Progenitor cell of endocrine pancreas (in vitro differentiated cells): ENCODE data around the gene ARHGAP15. TPM values are rescaled to one million over a fixed set of nuclear protein-coding genes. Genes with fewer than 3 reads are reported as not detected.
A peak's percentile ranks its signal among the peaks of the same experiment; 100 is the strongest.

Experiments used
- DNase-seq: peaks from one replicate; pipeline ENCODE4 v3.0.0; 2021; ENCODE audit warnings: low spot score; ENCODE audit not compliant: unreplicated experiment
- H3K27ac Mint-ChIP-seq: 2 replicates; pipeline ENCODE4 v1.8.0; 2021; ENCODE audit warnings: mild to moderate bottlenecking, moderate library complexity, mixed read lengths
- H3K27me3 Mint-ChIP-seq: 2 replicates; pipeline ENCODE4 v1.8.0; 2021; ENCODE audit warnings: mixed read lengths
- H3K36me3 Mint-ChIP-seq: 2 replicates; pipeline ENCODE4 v1.8.0; 2022; ENCODE audit warnings: mixed read lengths; ENCODE audit not compliant: insufficient read depth
- H3K4me1 Mint-ChIP-seq: 2 replicates; pipeline ENCODE4 v1.8.0; 2021; ENCODE audit warnings: low read depth, mixed read lengths
- H3K4me3 Mint-ChIP-seq: 2 replicates; pipeline ENCODE4 v1.8.0; 2021; ENCODE audit warnings: low read depth, mild to moderate bottlenecking, moderate library complexity, mixed read lengths
- H3K9me3 Mint-ChIP-seq: 2 replicates; pipeline ENCODE4 v1.8.0; 2021; ENCODE audit warnings: low read depth, mixed read lengths
- total RNA-seq: library from RNA; stranded (reverse); gene quantifications from 2 replicates; pipeline ENCODE4 v1.2.1, GENCODE V29; 2021
- TF ChIP-seq, protein P1 (sequence below): fragments of 200-600 bp; sonication (generic); IDR thresholded peaks from one replicate; pipeline ENCODE4 v1.5.0; 2021; ENCODE audit warnings: antibody characterized with exemption, mild to moderate bottlenecking; ENCODE audit not compliant: unreplicated experiment

Gene ARHGAP15
- total RNA-seq, 1 donor from 2014 or later: not detected

DNA sequence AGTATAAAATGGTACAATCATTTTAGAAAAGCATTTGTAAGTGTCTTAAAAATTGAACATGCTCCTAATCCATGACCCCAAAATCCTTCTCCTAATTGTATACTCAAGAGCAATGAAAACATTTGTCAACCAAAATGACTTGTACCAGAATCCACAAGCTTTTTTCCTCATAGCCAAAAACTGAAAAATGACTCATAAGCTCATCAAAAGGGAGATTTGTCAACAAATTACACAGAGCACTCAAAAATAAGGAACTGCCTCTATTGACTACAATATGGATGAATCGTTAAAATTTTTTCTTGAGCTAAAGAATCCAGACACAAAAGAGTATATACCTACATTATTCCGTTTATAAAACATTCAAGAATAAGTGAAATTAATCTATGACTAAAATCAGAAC lies 544.8 kb downstream of the ARHGAP15 start:
- TF ChIP-seq, protein P1, sequence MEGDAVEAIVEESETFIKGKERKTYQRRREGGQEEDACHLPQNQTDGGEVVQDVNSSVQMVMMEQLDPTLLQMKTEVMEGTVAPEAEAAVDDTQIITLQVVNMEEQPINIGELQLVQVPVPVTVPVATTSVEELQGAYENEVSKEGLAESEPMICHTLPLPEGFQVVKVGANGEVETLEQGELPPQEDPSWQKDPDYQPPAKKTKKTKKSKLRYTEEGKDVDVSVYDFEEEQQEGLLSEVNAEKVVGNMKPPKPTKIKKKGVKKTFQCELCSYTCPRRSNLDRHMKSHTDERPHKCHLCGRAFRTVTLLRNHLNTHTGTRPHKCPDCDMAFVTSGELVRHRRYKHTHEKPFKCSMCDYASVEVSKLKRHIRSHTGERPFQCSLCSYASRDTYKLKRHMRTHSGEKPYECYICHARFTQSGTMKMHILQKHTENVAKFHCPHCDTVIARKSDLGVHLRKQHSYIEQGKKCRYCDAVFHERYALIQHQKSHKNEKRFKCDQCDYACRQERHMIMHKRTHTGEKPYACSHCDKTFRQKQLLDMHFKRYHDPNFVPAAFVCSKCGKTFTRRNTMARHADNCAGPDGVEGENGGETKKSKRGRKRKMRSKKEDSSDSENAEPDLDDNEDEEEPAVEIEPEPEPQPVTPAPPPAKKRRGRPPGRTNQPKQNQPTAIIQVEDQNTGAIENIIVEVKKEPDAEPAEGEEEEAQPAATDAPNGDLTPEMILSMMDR: no peak
- no peaks in the 10 kb centered on the region for H3K36me3 Mint-ChIP-seq
- H3K27me3 Mint-ChIP-seq: no peaks in the 10 kb centered on the region
- H3K4me3 Mint-ChIP-seq: no peak overlapping the region
- no peaks in the 10 kb centered on the region for H3K4me1 Mint-ChIP-seq
- H3K9me3 Mint-ChIP-seq: no peaks in the 10 kb centered on the region
- no peak for DNase-seq
- H3K27ac Mint-ChIP-seq: no peak overlapping the region

DNA sequence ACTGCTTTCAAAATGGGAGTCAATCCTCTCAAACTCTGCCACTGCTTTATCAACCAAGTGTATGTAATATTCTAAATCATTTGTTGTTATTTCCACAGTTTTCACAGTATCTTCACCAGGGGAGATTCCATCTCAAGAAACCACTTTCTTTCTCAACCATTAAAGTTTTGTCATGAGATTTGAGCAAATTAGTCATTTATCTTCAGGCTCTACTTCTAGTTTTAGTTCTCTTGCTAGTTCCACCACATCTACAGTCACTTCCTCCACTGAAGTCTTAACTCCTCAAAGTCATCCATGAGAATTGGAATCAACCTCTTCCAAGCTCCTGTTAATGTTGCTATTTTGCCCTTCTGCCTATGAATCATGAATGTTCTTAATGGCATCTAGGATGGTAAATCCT lies 545.8 kb downstream of the ARHGAP15 start:
- Mint-ChIP-seq H3K4me3 (no peak overlapping the region), H3K27me3 (no peaks in the 10 kb centered on the region), H3K9me3 (no peaks in the 10 kb centered on the region), H3K36me3 (no peaks in the 10 kb centered on the region), H3K4me1 (peaks cover 7% of the 10 kb centered on the region), H3K27ac (no peak overlapping the region)
- DNase-seq: no peak
- TF ChIP-seq, protein P1: no peak

DNA sequence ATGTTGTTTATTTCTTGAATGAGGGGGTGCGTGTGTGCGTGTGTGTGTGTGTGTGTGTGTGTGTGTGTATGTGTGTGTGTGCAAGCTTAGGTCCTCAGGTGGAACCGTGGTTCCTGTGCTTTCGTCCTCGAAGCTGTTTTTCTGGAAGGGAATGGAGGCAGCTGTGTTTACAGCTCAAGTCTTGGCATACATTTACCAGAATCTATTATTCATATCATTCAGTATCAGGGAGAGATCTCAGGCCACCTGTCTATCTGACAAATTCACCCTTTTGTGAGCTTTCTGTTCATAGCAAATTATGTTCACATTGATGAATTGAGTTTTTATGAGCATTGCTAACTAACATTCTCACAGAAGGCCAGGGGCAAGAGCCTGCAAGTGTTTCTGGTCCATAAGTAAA lies 550.4 kb downstream of the ARHGAP15 start:
- TF ChIP-seq, protein P1: no peak
- Mint-ChIP-seq H3K27ac (peak overlapping the region; percentile 46), H3K4me3 (no peak overlapping the region), H3K36me3 (no peaks in the 10 kb centered on the region), H3K9me3 (no peaks in the 10 kb centered on the region), H3K27me3 (no peaks in the 10 kb centered on the region), H3K4me1 (peaks cover 31% of the 10 kb centered on the region)
- no peak for DNase-seq

DNA sequence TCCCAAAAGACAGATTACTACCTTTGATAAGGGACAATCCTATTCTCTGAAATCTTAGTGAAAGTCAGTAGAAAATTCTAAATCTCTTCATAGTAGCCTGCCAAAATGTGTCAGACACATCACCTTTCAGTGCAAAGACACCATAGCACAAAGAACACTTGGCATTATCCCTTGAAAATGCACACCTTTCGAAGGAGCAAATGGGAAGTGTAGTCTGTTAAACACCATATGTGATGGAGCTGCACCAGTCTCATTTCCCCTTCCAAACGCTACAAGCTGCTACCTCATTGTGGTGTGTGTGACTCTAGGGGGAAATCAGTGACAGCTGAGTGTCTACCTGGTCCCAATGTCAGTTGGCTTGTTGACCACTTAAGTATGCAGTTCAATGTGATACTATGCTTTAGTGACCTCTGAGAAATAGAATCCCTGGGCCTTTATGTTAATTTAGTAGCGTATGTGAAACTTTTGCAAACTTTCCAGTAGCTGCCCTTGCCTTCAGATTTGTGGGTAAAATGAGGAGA lies 551.7 kb downstream of the ARHGAP15 start:
- Mint-ChIP-seq H3K27ac (no peak overlapping the region), H3K27me3 (no peaks in the 10 kb centered on the region), H3K4me1 (peaks cover 38% of the 10 kb centered on the region), H3K36me3 (no peaks in the 10 kb centered on the region), H3K9me3 (no peaks in the 10 kb centered on the region), H3K4me3 (no peak overlapping the region)
- no peak for DNase-seq
- TF ChIP-seq, protein P1: no peak

DNA sequence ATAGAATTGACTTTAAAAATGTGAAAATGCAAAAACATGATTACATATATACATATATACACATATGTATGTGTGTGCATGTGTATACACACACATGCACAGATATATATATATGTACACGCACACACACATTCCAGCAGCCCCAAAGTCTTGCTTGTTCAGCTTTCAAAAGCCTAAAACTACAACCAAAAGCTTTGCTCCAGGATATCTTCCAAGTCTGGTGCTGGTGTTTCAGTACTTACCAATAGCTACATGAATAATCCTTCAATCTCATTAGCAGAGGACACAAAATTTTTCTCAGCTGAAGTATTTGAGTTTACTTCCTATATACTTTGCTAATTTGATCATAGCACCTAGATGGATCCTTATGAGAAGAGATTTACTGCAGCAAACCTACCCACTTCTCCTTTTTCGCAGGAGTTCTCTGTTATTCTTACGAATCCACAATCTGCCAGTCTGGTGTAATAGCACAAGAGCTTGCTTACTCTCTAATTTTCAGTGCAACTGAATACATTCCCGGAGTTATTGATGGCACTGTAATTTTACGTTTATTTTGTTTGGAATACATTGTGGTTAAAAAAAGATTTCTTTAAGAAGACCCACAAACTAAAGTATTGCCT lies 553.3 kb downstream of the ARHGAP15 start:
- no peak overlapping the region for H3K27ac Mint-ChIP-seq

More for the DNA sequence above, 553.3 kb downstream of the ARHGAP15 start:
- Mint-ChIP-seq H3K36me3 (no peaks in the 10 kb centered on the region), H3K27me3 (no peaks in the 10 kb centered on the region), H3K4me3 (no peak overlapping the region), H3K4me1 (peaks cover 38% of the 10 kb centered on the region), H3K9me3 (no peaks in the 10 kb centered on the region)
- TF ChIP-seq, protein P1: no peak
- no peak for DNase-seq
